Suppressor macrophage (primary cell): ENCODE results near the gene KRT7.
"Not testable (repeated sequence)": the region's sequence is repeated elsewhere in the genome, so short reads cannot be mapped to it uniquely, and the experiment has no call there.

Source experiments
- DNase-seq, 4 experiments: peaks; one replicate each; pipeline ENCODE4 v3.0.0-alpha.2; 2020 to 2022

KRT7 gene

GRCh38 chr12:52245259-52245961 is 12.4 kb downstream of the KRT7 start:
- no peak for DNase-seq

- no peak for DNase-seq
Measured at GRCh38 chr12:52245962-52246569, 13.0 kb downstream of the KRT7 start.

- DNase-seq, result no peak
Measured at GRCh38 chr12:52246720-52247621, 13.9 kb downstream of the KRT7 start.

GRCh38 chr12:52247622-52248540 is 14.8 kb downstream of the KRT7 start:
- no peak for DNase-seq

GRCh38 chr12:52248541-52249461 is 15.8 kb downstream of the KRT7 start:
- DNase-seq, result no peak

GRCh38 chr12:52249511-52250047 is 16.5 kb downstream of the KRT7 start:
- no peak for DNase-seq

- no peak for DNase-seq
Measured at GRCh38 chr12:52250048-52250990, 17.3 kb downstream of the KRT7 start.

GRCh38 chr12:52251367-52252051 is 18.5 kb downstream of the KRT7 start:
- peak in 1 of 4 experiments; percentile 1 for DNase-seq

- DNase-seq, result not testable (repeated sequence)
Measured at GRCh38 chr12:52252175-52252615, 19.2 kb downstream of the KRT7 start.

- no peak for DNase-seq
Measured at GRCh38 chr12:52252728-52253343, 19.8 kb downstream of the KRT7 start.

- DNase-seq, result no peak
Measured at GRCh38 chr12:52253391-52254179, 20.5 kb downstream of the KRT7 start.

- DNase-seq, result no peak
Measured at GRCh38 chr12:52254180-52254964, 21.3 kb downstream of the KRT7 start.

GRCh38 chr12:52254965-52255751 is 22.1 kb downstream of the KRT7 start:
- DNase-seq, result no peak

- no peak for DNase-seq
Measured at GRCh38 chr12:52255926-52256583, 23.0 kb downstream of the KRT7 start.

- DNase-seq, result no peak
Measured at GRCh38 chr12:52256584-52256935, 23.5 kb downstream of the KRT7 start.
